AG04450 (cell line): ENCODE results near the gene IL13. TPM values are rescaled to one million over a fixed set of nuclear protein-coding genes. Genes with fewer than 3 reads are reported as not detected.

Source experiments
- CTCF ChIA-PET: fragments of 300-600, 350-600 bp; formaldehyde crosslinking; extraction: SDS; loops from one replicate; lab custom pipeline; 2022; ENCODE audit warnings: antibody characterized with exemption, inconsistent platforms; lab: Charles Lee
- POLR2A ChIA-PET: fragments of 350-600 bp; formaldehyde crosslinking; extraction: SDS; loops from one replicate; lab custom pipeline; 2021; ENCODE audit warnings: antibody characterized with exemption, inconsistent platforms; lab: Yijun Ruan, JAX
- DNase-seq: peaks from one replicate; pipeline ENCODE4 v3.0.0-alpha.2; 2011; ENCODE audit warnings: low read depth, low spot score
- H3K27ac ChIP-seq: one replicate; pipeline ENCODE4 v1.5.1; 2012; ENCODE audit warnings: low read depth, low read length, control low read depth
- H3K27me3 ChIP-seq: one replicate; pipeline ENCODE4 v1.6.0; 2012; ENCODE audit warnings: low read length; ENCODE audit not compliant: control insufficient read depth, insufficient read depth
- H3K4me3 ChIP-seq: 2 replicates; pipeline ENCODE4 v1.5.1; 2011; ENCODE audit warnings: mild to moderate bottlenecking, low read depth, low read length, control low read depth
- H3K9me3 ChIP-seq: 2 replicates; pipeline ENCODE4 v1.5.1; 2012; ENCODE audit warnings: low read length; ENCODE audit not compliant: control insufficient read depth, insufficient read depth
- polyA plus RNA-seq: library from polyadenylated mRNA; depleted of rRNA; stranded (reverse); fragments of >200 nt; gene quantifications from 2 replicates; pipeline ENCODE4 v1.2.3, GENCODE V29; 2011
- TF ChIP-seq, protein P1 (sequence below): IDR thresholded peaks from 2 replicates; pipeline ENCODE4 v1.5.1; 2011; ENCODE audit warnings: low read depth, low read length, control low read depth, inconsistent platforms

IL13 gene
- polyA plus RNA-seq, 1 experiment, result not detected

DNA sequence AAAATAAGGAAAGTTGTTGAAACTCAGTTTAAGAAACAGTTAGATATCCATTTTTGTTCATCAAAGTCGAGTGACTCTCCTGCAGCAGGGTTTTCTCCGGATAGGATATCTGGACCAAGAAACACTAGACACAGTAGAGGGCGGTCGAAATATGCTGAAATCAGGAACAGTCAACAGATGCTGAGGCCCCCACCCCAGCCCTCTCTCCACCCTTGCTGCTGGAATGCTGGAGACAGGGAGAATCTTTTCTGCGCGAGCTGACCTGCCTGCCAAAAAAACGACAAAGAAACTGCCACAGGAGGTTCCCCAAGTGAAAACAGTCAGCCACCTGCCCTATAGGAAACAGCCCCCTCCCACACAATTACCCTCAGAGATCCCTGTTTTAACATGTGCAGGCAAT, 4.3 kb upstream of the IL13 start:
- peaks cover 3% of the 10 kb centered on the region for H3K27me3 ChIP-seq
- H3K4me3 ChIP-seq, result no peak overlapping the region
- DNase-seq, result no peak
- CTCF ChIA-PET, result no interaction called here
- H3K27ac ChIP-seq, result no peak overlapping the region
- TF ChIP-seq, protein P1, sequence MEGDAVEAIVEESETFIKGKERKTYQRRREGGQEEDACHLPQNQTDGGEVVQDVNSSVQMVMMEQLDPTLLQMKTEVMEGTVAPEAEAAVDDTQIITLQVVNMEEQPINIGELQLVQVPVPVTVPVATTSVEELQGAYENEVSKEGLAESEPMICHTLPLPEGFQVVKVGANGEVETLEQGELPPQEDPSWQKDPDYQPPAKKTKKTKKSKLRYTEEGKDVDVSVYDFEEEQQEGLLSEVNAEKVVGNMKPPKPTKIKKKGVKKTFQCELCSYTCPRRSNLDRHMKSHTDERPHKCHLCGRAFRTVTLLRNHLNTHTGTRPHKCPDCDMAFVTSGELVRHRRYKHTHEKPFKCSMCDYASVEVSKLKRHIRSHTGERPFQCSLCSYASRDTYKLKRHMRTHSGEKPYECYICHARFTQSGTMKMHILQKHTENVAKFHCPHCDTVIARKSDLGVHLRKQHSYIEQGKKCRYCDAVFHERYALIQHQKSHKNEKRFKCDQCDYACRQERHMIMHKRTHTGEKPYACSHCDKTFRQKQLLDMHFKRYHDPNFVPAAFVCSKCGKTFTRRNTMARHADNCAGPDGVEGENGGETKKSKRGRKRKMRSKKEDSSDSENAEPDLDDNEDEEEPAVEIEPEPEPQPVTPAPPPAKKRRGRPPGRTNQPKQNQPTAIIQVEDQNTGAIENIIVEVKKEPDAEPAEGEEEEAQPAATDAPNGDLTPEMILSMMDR, result no peak
- POLR2A ChIA-PET, result no interaction called here
- H3K9me3 ChIP-seq, result no peaks in the 10 kb centered on the region; the same call in 1 of the 2 replicates

DNA sequence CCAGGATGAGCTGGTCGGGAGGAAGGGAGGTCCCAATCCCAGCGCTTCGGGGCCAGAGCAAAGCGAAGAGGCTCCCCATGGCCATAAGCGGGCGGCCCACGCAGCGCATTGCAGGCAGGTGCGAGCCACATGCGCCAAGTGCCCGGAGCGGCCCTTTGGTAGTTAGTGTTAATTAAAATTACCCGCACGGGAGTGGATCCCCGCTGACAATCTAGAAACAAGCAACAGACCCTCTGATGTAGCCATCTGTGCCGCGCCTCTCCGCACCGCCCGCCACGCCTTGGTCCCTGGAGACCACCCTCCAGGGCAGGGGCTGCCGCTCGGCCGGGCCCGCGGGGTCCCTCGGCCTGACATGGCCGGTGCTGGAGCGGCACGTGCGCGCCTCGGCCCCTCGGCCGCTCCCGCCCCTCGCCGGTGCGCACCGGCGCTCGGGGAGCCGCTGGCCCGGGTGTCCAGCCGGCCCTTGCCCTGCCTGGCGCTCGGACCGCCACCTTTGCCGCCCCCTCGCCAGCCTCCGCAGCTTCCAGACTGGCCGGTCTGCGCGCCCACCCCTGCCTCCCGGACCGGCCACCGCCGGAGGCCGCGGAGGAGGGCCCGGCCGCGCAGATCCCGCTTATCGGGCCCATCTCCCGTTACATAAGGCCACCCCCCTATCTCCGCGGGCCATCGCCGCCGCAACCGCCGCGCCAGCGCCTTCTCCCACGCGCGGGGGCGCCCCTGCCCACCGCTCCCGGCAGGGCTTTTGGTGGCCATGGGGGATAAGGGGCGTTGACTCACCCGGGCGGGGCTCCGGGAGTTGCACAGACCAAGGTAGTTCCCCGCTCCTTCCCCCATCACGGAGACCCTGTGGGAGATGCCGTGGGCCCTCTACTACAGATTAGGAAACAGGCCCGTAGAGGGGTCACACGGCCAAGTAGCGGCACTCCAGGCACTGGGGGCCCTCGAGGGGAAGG, 1.9 kb upstream of the IL13 start:
- ChIA-PET POLR2A (no interaction called here), CTCF (no interaction called here)
- TF ChIP-seq, protein P1, result no peak
- no peak overlapping the region for H3K27ac ChIP-seq
- H3K4me3 ChIP-seq, result peak overlapping the region; percentile 47
- peaks cover 3% of the 10 kb centered on the region for H3K27me3 ChIP-seq
- DNase-seq, result no peak
- H3K9me3 ChIP-seq, result no peaks in the 10 kb centered on the region; the same call in 1 of the 2 replicates

- Histone ChIP-seq H3K4me3 (no peak overlapping the region; the same call in 1 of the 2 replicates), H3K27ac (no peak overlapping the region), H3K27me3 (peaks cover 3% of the 10 kb centered on the region), H3K9me3 (no peaks in the 10 kb centered on the region; the same call in 1 of the 2 replicates)
- ChIA-PET CTCF (no interaction called here), POLR2A (no interaction called here)
- TF ChIP-seq, protein P1, result no peak
- DNase-seq, result no peak
Observed at GRCh38 chr5:132656774-132657355, 1.1 kb upstream of the IL13 start.

DNA sequence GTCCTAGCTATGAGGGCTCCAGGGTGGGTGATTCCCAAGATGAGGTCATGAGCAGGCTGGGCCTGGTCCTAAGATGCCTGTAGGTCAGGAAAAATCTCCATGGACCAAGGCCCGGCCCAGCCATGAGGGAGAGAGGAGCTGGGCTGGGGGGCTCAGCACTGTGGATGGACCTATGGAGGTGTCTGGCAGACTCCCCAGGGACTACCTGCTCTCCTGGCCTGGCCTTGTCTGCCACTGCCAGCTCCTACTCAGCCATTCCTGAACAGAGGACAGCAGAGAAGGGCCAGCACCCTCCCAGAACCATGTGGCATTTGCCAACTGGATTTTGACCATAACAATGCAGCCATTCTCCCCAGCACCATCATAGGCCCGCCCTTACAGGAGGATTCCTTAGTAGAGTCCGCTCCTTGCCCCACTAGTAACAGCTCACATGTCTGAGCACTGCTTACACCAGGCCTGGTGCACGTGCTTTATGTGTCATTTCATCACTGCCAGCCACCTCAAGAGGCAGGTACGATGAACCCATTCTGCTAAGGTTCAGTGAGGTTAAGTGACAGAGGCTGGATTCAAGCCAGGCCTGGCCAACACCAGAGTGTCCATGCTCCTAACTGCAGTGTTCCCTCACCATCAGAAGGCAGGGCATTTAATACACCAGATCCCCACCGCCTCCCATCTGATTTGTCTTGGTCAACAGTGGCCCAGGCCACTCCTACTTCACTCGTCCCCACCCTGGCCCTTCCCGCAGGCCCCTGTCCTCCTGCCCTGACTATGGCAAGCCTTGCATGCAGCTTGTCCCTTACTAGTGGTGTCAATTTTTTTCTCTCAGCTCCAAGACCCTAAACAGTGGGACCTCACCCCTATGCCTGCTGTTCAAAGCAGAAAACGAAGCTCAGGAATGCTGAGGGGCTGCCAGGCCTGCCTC, 669 bp downstream of the IL13 start:
- Histone ChIP-seq H3K4me3 (no peak overlapping the region), H3K27ac (no peak overlapping the region), H3K9me3 (no peaks in the 10 kb centered on the region; the same call in 1 of the 2 replicates), H3K27me3 (peaks cover 3% of the 10 kb centered on the region)
- ChIA-PET POLR2A (no interaction called here), CTCF (interaction anchor here (1.0 kb wide), 1 partner anchor 11 kb away, joined by 3 read pairs; no protein-coding TSS in a partner anchor)
- DNase-seq, result no peak
- TF ChIP-seq, protein P1, result no peak
